Left lung (tissue), 10 donors: ENCODE results near the gene STAMBPL1. TPM values are rescaled to one million over a fixed set of nuclear protein-coding genes. Genes with fewer than 3 reads are reported as not detected.

ENCODE experiments used
- ATAC-seq: fragments of 200-7000 bp; cut with Tn5 transposase; one replicate; pipeline ENCODE4 v1.9.1; 2020; ENCODE audit warnings: moderate library complexity
- DNase-seq, 4 donors: peaks; one replicate each; pipeline ENCODE4 v3.0.0-alpha.2; 2013 to 2020
- H3K27ac ChIP-seq, 2 donors: fragments of 200-600 bp; sonication (generic) in 1 of 2; one replicate each; pipeline versions ENCODE4 v1.5.0 to v1.8.0; 2020 to 2021
- H3K27me3 ChIP-seq, 2 donors: fragments of 200-600 bp; sonication (generic) in 1 of 2; one replicate each; pipeline versions ENCODE4 v1.5.0 to v1.8.0; 2020 to 2021
- H3K36me3 ChIP-seq, 2 donors: fragments of 200-600 bp; sonication (generic) in 1 of 2; one replicate each; pipeline versions ENCODE4 v1.5.0 to v1.8.0; 2020 to 2021
- H3K4me1 ChIP-seq, 2 donors: fragments of 200-600 bp; one replicate each; pipeline ENCODE4 v1.8.0; 2021
- H3K4me3 ChIP-seq, 2 donors: fragments of 200-600 bp; sonication (generic) in 1 of 2; one replicate each; pipeline versions ENCODE4 v1.5.0 to v1.8.0; 2020 to 2021; ENCODE audit warnings: mild to moderate bottlenecking in 1 of 2
- H3K9me3 ChIP-seq, 2 donors: fragments of 200-600 bp; sonication (generic) in 1 of 2; one replicate each; pipeline versions ENCODE4 v1.5.0 to v1.8.0; 2020 to 2021
- CTCF ChIP-seq, 2 donors: fragments of 200-600 bp; sonication (generic) in 1 of 2; IDR thresholded peaks; one replicate each; pipeline versions ENCODE4 v1.5.0 to v1.8.0; 2021; ENCODE audit warnings: antibody characterized with exemption in 2 of 2
- intact Hi-C, 2 donors: fragments of 100-400 bp; cut with DNase I; formaldehyde crosslinking; loops; one replicate each; pipeline versions ENCODE4 v1.11.2 to v1.14.2; 2022
- polyA plus RNA-seq, 6 donors: library from polyadenylated mRNA; unstranded; fragments of 120-200 nt; gene quantifications; one replicate each; pipeline ENCODE4 v1.2.1, GENCODE V29; 2013; ENCODE audit not compliant: insufficient read length in 6 of 6
- total RNA-seq, 2 donors: library from RNA; stranded (reverse); fragmentation: NEBNext Ultra II Directional; extraction: Animal tissue kit (Norgen Biotek cat#: 25700); gene quantifications; one replicate each; pipeline ENCODE4 v1.2.1, GENCODE V29; 2021
- donor health status: DM: no; HTN: yes; CAD: no.
- donor health status: DM: no; HTN: no; CAD: no.

STAMBPL1 gene
- total and polyA plus RNA-seq, 8 donors: 7.5 to 13.4 (median 11.4) TPM

- H3K27me3 ChIP-seq: no peaks in the 10 kb centered on the region
- H3K4me1 ChIP-seq: peaks cover 0 to 31% of the 10 kb centered on the region in 2 donors
- H3K9me3 ChIP-seq: no peaks in the 10 kb centered on the region
- TF ChIP-seq CTCF (IDR thresholded peaks at IDR 0.05): no peak
- intact Hi-C loops: no loop called here
- DNase-seq: no peak
- H3K4me3 ChIP-seq: no peak overlapping the region
- H3K36me3 ChIP-seq: no peaks in the 10 kb centered on the region
- no peak for ATAC-seq
- H3K27ac ChIP-seq: no peak overlapping the region
Measured at GRCh38 chr10:88890681-88891381, 10.8 kb downstream of the STAMBPL1 start.

GRCh38 chr10:88892222-88892967 is 12.3 kb downstream of the STAMBPL1 start:
- no peaks in the 10 kb centered on the region for H3K27me3 ChIP-seq
- no peak for TF ChIP-seq CTCF (IDR thresholded peaks at IDR 0.05)
- H3K9me3 ChIP-seq: no peaks in the 10 kb centered on the region
- H3K27ac ChIP-seq: peak overlapping the region in 1 of 2 donors; percentile 34
- no peaks in the 10 kb centered on the region for H3K36me3 ChIP-seq
- DNase-seq (no peak), ATAC-seq (no peak)
- intact Hi-C loops: no loop called here
- no peak overlapping the region for H3K4me3 ChIP-seq
- H3K4me1 ChIP-seq: peaks cover 11 to 28% of the 10 kb centered on the region in 2 donors

GRCh38 chr10:88893611-88894010 is 13.6 kb downstream of the STAMBPL1 start:
- no peak overlapping the region for H3K4me3 ChIP-seq
- peaks cover 14 to 29% of the 10 kb centered on the region in 2 donors for H3K4me1 ChIP-seq
- no peaks in the 10 kb centered on the region for H3K36me3 ChIP-seq
- no peak for TF ChIP-seq CTCF (IDR thresholded peaks at IDR 0.05)
- DNase-seq (no peak), ATAC-seq (no peak)
- H3K27me3 ChIP-seq: no peaks in the 10 kb centered on the region
- intact Hi-C loops: no loop called here
- no peaks in the 10 kb centered on the region for H3K9me3 ChIP-seq
- peak overlapping the region in 1 of 2 donors; percentile 16 for H3K27ac ChIP-seq

- ATAC-seq: no peak
- H3K27me3 ChIP-seq: no peaks in the 10 kb centered on the region
- no peak for TF ChIP-seq CTCF (IDR thresholded peaks at IDR 0.05)
- peaks cover 14 to 26% of the 10 kb centered on the region in 2 donors for H3K4me1 ChIP-seq
- no peak overlapping the region for H3K4me3 ChIP-seq
- no peaks in the 10 kb centered on the region for H3K9me3 ChIP-seq
- H3K36me3 ChIP-seq: no peaks in the 10 kb centered on the region
- no peak for DNase-seq
- intact Hi-C loops: no loop called here
- no peak overlapping the region for H3K27ac ChIP-seq
Measured at GRCh38 chr10:88895250-88895649, 15.2 kb downstream of the STAMBPL1 start.

GRCh38 chr10:88896372-88896993 is 16.4 kb downstream of the STAMBPL1 start:
- ATAC-seq (peak; percentile 12), DNase-seq (no peak)
- Histone ChIP-seq H3K36me3 (no peaks in the 10 kb centered on the region), H3K9me3 (no peaks in the 10 kb centered on the region), H3K27me3 (no peaks in the 10 kb centered on the region), H3K4me1 (peaks cover 16 to 19% of the 10 kb centered on the region in 2 donors), H3K27ac (peak overlapping the region; percentile 19 to 66), H3K4me3 (no peak overlapping the region)
- intact Hi-C loops: no loop called here
- no peak for TF ChIP-seq CTCF (IDR thresholded peaks at IDR 0.05)
